Measurements from ENCODE around the gene RASAL1.
A peak's percentile ranks its signal among the peaks of the same experiment; 100 is the strongest.
"Not testable (repeated sequence)": the region's sequence is repeated elsewhere in the genome, so short reads cannot be mapped to it uniquely, and the experiment has no call there.

Gene RASAL1

DNA sequence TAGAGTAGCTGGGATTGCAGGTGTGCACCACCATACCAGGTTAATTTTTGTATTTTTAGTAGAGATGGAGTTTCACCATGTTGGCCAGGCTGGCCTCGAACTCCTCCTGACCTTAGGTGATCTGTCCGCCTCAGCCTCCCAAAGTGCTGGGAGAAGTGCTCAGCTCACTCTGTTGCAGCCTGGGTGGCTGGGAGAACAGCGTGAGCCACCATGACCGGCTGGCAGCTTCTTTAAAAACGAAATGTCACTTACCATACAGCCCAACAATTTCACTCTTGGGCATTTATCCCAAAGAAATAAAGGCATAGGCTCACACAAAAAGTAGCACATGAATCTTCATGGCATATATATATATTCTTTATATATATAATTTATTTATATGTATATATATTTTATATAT, 9.2 kb upstream of the RASAL1 start:
- no peak for DNase-seq (ENCODE audit: low read depth, low spot score)
- H3K4me3 ChIP-seq (ENCODE audit: low read length), result no peak overlapping the region

DNA sequence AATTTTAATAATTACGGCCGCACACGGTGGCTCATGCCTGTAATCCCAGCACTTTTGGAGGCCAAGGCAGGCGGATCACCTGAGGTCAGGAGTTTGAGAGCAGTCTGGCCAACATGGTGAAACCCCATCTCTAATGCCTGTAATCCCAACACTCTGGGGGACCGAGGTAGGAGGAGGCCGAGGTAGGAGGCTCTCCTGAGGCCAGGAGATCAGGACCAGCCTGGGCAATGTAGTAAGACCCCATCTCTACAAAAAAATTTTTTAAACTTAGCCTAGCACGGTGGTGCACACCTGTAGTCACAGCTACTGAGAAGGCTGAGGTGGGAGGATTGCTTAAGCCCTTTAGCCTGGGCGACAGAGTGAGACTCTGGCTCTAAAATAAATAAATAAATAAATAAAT, 8.4 kb upstream of the RASAL1 start:
- H3K4me3 ChIP-seq (ENCODE audit: low read length), result no peak overlapping the region
- no peak for DNase-seq (ENCODE audit: low read depth, low spot score)

DNA sequence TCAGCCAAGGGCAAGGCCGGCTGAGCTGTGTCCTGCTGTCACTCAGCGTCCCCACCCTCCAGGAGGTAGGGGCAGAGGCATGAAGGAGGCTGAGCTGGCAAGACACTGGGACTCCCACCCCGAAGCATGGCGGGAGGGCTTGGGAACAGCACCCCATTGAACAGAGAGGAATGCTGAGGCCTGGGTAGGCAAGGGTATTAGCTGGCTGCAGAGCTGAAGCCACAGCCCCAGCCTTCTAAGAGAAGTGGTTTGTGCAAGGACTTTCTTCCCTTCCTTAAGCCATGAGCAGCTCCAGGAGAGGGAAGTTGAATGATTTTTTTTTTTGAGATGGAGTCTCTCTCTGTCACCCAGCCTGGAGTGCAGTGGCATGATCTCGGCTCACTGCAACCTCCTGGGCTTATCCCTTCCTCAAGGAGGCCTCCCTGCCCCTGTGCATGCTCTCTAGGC, 7.3 kb upstream of the RASAL1 start:
- H3K4me3 ChIP-seq (ENCODE audit: low read length), result no peak overlapping the region
- DNase-seq (ENCODE audit: low read depth, low spot score), result no peak

DNA sequence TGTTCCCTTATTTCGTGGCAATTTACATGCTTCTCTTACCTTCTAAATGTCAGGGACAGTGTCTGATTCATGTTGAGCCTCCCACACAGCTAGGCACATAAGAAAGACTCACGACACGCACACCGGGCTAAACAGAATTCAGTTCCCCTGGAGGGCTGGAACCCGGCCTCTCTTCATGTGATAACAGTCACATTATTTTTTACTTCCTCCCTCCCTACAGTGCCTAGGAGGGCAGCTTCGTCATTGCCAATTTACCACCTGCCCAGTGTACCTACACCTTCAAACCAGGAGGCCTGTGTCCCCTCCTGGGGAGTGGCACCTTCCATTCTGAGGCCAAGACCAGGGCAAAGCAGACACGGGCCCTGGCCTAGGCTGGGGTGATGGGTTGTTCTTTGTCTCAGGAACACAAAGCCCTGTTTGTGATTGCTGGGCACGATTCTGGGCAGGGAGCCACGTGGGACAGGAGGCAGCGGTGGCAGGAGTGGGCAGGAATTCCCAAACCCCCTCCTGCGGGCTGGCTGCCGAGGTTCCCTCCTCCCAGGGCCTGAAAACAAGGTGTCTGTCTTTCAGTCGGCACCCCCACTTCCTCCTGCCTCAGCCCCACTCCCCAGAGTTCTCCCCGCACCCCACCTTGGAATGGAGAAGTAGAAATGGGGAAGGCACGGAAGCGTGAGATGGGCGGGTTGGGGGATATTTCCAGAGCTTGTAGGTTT, 6.8 kb upstream of the RASAL1 start:
- no peak overlapping the region for H3K4me3 ChIP-seq (ENCODE audit: low read length)
- no peak for DNase-seq (ENCODE audit: low read depth, low spot score)

DNA sequence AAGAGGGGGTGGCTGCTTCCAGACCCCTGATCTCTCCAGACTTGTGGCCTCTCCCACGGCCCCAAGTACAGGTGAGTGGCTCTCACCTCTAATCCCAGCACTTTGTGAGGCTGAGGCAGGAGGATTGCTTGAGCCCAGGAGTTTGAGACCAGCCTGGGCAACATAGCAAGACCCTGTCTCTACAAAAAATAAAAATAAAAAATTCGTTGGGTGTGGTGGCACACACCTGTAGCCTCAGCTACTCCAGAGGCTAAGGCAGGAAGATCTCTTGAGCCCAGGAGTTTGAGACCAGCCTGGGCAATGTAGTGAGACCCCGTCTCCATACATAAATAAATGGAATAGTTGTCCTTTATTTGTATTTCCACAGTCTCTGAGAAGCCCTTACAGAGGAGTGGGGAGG, 6.2 kb upstream of the RASAL1 start:
- not testable (repeated sequence) for DNase-seq (ENCODE audit: low read depth, low spot score); H3K4me3 ChIP-seq (ENCODE audit: low read length)

DNA sequence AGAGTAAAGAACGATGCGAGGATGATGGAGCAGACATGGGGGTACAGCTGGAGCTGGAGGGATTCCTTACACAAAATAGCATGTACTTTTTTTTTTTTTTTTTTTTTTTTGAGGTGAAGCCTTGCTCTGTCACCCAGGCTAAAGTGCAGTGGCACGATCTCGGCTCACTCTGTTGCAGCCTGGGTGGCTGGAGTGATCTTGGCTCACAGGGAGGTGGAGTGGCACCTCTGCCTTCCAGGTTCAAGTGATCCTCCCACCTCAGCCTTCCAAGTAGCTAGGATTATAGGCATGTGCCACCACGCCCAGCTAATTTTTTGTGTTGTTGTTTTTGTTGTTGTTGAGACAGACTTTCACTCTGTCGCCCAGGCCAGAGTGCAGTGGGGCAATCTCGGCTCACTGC, 5.1 kb upstream of the RASAL1 start:
- no peak for DNase-seq (ENCODE audit: low read depth, low spot score)
- no peak overlapping the region for H3K4me3 ChIP-seq (ENCODE audit: low read length)

DNA sequence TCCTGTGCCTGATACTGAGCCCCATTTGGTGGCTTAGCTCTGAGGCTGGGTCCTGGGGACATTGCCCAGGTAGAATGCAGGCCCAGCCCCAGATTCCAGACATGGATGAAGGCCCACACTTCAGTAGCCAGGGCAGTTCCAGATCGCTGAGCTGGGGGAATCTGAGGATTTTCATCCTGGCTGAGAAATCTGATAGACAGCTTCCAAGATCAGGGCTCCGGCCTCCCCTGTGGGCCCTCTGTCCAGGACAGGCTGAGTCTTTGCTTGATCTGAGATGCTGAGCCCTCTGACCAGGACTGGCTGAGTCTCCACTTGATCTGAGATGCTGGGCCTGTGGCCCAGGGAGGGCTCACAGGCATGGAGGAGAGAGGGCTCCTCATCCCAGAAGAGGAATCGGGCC, 3.3 kb upstream of the RASAL1 start:
- no peak for DNase-seq (ENCODE audit: low read depth, low spot score)

DNA sequence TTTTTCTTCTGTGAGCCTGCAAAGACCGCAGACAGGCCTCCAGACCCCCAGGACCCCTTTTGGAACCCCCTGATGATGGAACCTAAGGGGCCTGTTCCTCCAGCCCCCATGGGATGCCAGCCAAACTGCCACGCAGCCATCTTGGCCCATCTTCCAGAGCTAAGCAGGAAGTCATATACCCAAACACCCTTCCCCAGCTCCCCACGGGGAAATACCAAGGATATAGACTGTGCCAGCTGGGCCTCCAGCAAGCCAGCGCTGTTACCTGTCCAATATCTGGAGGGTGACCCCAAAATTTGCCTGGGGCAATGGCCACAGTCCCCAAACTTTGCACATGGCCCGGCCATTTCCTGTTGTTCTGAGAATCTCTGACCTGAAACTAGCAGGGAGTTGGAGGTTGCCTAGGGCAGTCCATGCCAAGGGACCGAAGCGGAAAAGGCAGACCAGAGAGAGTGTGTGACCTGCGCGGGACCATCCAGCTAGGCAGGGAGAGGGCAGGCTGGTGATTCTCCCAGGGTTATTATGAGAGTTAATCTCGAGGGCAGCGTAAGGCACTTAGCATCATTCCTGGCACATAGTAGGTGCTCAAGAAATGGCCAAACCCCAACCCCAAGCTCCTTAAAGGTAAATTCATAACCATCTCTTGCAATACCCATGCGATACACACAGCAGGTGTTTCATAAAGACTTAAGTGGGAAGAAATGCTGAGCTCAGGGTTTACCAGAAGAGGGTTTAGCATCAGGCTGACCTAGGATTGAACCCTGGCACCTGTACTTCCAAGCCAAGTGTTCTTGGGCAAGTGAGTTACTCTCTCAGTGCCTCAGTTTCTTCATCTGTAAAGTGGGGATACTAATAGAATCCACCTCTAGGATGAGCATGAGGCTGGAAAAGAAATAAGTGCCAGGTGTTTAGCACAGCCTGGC, 2.6 kb upstream of the RASAL1 start:
- no peak for DNase-seq (ENCODE audit: low read depth, low spot score)
- H3K4me3 ChIP-seq (ENCODE audit: low read length), result no peak overlapping the region

More for the DNA sequence above, 3.3 kb upstream of the RASAL1 start:
- no peak overlapping the region for H3K4me3 ChIP-seq (ENCODE audit: low read length)

DNA sequence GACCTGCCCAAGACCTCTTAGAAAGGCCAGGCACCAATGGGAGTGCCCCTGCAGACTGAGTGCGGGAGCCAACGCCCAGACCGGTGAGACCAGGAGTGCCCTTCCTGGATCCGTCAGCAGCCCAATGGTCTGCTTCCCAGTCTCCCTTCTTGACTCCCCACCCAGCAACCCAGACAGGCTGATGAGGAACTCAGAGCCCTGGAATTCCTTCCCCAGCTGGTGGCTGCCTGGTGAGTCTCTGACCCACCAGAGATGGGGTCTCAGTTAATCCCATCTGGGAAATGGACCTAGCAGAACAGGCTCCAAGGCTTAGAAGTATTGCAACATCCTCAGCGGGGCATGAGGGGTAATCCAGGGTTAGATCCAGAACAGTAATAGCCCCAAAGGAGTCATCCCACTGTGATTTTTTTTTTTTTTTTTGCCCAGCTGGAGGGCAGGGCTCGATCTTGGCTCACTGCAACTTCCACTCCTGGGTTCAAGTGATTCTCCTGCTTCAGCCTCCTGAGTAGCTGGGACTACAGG, 1.5 kb upstream of the RASAL1 start:
- H3K4me3 ChIP-seq (ENCODE audit: low read length), result no peak overlapping the region

DNA sequence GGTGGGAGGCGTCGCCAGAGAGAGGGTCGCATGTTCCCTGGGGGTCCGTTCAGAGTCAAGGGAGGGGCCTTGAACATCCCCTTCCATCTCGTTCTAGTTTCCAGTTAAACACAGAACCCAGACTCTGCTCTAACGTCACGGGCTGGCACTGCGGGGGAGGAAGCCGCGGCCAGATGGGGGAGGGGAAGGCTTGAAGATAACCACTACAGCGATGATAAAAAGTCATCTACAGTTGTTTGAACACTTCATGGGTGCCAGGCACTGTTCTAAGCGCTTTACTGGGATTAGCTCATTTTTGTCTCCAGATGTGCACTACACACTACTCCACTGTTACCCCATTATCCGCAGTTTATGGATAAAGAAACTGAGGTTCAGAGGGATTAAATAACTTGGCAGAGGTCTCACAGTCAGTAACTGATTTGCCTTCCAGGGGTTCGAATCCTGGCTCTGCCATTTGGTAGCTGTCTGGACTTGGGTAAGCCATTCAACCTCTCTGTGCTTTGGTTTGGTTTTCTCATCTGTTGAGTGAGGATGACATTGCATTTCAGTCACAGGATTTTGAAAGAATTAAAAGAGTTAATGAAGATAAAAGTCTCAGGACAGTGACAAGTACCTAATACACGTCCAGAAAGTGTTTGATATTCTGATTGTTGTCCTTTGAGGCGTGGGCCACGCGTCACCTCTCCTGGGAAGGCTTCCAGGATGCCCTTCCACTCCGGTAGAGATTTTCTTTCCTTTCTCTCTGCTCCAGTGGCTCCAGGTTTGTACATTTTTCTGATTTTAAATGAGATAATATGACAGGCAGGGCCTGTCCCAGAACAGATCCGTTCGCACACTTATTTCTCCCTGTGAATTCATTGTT, 798 bp upstream of the RASAL1 start:
- H3K4me3 ChIP-seq (ENCODE audit: low read length), result peak overlapping the region; percentile 58
- DNase-seq (ENCODE audit: low read depth, low spot score), result peak; percentile 67

More for the DNA sequence above, 1.5 kb upstream of the RASAL1 start:
- DNase-seq (ENCODE audit: low read depth, low spot score), result no peak

DNA sequence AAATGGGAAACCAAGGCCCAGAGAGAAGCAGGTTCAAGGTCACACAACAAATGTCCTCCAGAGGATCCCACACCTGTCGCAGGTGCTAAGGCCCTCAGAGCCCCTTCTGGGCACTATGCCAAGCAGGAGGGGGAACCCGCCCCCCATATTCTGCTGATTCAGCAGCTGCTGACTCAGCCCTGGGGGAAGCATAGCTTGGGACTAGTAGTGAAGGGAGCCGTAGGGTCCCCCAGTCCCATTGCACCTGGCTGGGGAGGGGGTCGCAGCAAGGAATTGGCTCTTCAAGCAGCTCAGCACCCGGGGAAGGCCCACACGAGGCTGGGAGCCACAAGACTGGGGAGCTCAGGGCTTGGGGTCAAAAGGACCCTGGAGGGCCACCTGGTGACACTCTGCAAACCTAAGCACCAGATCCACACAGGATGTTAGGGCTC, 1.0 kb downstream of the RASAL1 start:
- H3K4me3 ChIP-seq (ENCODE audit: low read length), result peak overlapping the region; percentile 58; the same call in 1 of the 2 replicates
- DNase-seq (ENCODE audit: low read depth, low spot score), result no peak

DNA sequence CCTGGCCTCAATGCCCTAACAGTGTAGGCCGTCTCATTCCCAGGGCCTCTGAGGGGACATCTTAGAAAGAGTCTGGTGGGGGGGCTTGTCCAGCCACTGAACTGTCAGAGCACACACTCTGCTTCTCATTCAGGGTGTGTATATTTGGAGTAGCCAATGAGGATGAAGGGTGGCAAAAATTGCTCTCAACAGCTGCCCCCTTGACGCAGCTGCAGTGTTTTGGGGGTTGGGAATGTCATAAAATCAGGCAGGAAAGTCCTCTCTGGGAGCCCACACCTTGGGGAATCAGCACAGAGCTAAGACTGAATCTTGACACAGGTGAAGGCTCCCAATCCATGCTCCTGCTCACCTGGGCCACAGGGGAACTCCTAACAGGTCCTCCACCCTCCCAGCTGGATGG, 1.5 kb downstream of the RASAL1 start:
- H3K4me3 ChIP-seq (ENCODE audit: low read length), result no peak overlapping the region
- DNase-seq (ENCODE audit: low read depth, low spot score), result no peak

- no peak for DNase-seq (ENCODE audit: low read depth, low spot score)
- no peak overlapping the region for H3K4me3 ChIP-seq (ENCODE audit: low read length)
These were observed 1.9 kb downstream of the RASAL1 start for GRCh38 chr12:113133666-113134065.

GRCh38 chr12:113133036-113133435, 2.5 kb downstream of the RASAL1 start:
- no peak for DNase-seq (ENCODE audit: low read depth, low spot score)
- no peak overlapping the region for H3K4me3 ChIP-seq (ENCODE audit: low read length)

GRCh38 chr12:113131556-113131955, 4.0 kb downstream of the RASAL1 start:
- DNase-seq (ENCODE audit: low read depth, low spot score), result no peak
- no peak overlapping the region for H3K4me3 ChIP-seq (ENCODE audit: low read length)

GRCh38 chr12:113130457-113131135, 5.0 kb downstream of the RASAL1 start:
- H3K4me3 ChIP-seq (ENCODE audit: low read length), result no peak overlapping the region
- DNase-seq (ENCODE audit: low read depth, low spot score), result no peak

DNA sequence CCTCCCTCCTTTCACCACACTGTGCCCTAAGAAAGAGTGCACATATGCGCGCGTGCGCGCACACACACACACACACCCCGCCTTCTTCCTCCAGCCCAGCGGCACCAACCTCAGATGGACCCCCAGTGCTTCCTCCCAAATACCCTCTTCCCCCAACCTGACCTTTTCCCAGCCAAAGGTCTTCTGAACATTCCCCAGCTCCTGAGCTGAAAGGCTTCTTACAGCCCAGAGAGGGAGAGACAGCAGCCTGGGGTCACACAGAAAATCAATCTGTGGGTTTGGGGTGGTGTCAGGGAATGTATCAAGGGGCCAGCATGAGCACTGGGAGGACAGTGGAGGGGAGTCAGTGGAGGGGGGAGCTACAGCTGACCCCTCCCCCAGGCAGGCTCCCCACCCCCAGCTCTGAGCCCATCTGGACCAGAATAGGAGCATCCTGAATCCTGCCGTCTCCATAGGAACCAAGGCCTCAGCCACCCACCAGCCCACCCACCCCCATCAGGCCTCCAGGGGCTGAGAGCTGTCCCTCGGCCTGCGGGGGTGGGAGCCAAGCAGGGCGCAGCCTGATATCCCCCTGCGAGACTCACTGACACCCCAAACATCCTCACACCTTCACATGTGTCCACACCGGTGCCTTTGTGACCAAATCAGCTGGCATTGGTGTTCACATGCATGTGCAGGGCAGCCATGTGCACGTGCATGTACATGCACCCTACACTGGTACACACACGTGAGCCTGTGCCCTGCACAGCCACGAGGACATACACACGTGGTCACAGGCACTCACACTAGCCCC, 5.7 kb downstream of the RASAL1 start:
- H3K4me3 ChIP-seq (ENCODE audit: low read length), result no peak overlapping the region
- DNase-seq (ENCODE audit: low read depth, low spot score), result no peak
